Activated CD8-positive, alpha-beta memory T cell treated with anti-CD3 and anti-CD28 coated beads, Interleukin-2, amount 50 U/mL, for 4 hours (primary cell): Measurements from ENCODE around the gene KCP.

ENCODE experiments used
- DNase-seq: peaks from one replicate; pipeline ENCODE4 v3.0.0-alpha.2; 2020

The KCP gene

GRCh38 chr7:128852537-128853254, 57.8 kb downstream of the KCP start:
- DNase-seq, result no peak

GRCh38 chr7:128849804-128850490, 60.6 kb downstream of the KCP start:
- no peak for DNase-seq

DNA sequence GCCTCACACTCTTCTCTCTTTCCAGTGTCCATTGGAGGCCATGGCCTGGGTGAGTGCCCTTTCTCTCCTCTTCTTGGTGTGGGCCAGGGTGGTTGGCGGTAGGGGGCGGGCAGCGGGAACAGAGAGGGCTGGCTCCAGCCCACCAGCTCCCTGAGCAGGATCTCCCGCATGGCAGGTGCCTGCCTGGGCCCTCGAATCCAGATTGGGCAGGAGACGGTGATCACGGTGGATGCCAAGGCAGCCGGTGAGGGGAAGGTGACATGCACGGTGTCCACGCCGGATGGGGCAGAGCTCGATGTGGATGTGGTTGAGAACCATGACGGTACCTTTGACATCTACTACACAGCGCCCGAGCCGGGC, 61.4 kb downstream of the KCP start:
- DNase-seq, result no peak

DNA sequence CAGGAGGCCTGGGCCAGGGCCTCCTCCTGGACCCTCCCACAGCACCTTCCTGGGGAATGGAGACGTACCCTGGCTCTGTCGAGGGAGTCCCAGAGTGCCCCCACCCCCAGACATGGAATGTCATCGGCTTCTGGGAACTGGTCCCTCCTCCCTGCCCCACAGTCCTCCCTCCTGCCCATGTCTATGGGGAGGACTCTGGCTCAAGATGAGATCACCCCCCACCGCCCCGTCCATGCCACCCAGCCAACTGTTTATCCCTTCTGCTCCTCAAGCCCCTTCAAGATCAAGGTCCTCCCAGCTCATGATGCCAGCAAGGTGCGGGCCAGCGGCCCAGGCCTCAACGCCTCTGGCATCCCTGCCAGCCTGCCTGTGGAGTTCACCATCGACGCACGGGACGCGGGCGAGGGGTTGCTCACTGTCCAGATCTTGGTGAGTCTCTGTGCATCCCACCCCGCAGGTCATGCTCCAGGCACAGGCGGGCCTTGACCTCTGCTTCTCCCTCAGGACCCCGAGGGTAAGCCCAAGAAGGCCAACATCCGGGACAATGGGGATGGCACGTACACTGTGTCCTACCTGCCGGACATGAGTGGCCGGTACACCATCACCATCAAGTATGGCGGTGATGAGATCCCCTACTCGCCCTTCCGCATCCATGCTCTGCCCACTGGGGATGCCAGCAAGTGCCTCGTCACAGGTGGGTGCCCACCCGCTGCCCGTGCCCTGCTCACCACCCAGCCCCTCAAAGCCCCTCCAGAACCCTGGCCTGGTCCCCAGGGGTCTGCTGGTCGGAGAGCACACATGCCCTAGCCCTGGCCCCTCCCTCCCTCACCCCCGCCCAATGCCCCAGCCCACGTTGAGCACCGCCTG, 62.0 kb downstream of the KCP start:
- DNase-seq, result no peak

GRCh38 chr7:128847721-128848211, 62.7 kb downstream of the KCP start:
- DNase-seq, result no peak

GRCh38 chr7:128846781-128847444, 63.6 kb downstream of the KCP start:
- no peak for DNase-seq

- no peak for DNase-seq
These were observed 64.5 kb downstream of the KCP start for GRCh38 chr7:128845987-128846386.

- DNase-seq, result no peak
These were observed 65.0 kb downstream of the KCP start for GRCh38 chr7:128845475-128845874.

GRCh38 chr7:128844777-128845311, 65.7 kb downstream of the KCP start:
- no peak for DNase-seq

DNA sequence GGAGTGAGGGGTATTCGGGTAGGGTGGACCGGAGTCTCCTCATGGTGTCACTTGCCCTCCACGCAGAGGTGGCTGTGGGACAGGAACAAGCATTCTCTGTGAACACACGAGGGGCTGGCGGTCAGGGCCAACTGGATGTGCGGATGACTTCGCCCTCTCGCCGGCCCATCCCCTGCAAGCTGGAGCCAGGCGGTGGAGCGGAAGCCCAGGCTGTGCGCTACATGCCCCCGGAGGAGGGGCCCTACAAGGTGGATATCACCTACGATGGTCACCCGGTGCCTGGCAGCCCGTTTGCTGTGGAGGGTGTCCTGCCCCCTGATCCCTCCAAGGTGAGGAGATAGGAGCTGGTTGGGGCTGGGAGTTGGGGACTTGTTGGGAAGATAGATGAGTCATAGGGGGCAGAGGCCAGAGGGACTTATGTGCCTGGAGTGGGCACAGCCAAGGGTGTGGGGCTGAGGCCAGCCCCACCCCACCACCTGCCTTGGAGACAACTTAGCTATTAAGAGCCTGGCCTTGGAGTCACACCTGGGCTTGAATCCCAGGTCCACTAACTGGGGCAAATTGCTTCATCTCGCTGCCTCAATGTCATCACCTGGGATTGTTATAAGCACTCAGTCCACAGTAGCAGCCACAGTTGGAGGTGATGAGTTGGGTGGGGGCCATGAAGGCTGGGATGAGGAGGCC, 66.4 kb downstream of the KCP start:
- no peak for DNase-seq

DNA sequence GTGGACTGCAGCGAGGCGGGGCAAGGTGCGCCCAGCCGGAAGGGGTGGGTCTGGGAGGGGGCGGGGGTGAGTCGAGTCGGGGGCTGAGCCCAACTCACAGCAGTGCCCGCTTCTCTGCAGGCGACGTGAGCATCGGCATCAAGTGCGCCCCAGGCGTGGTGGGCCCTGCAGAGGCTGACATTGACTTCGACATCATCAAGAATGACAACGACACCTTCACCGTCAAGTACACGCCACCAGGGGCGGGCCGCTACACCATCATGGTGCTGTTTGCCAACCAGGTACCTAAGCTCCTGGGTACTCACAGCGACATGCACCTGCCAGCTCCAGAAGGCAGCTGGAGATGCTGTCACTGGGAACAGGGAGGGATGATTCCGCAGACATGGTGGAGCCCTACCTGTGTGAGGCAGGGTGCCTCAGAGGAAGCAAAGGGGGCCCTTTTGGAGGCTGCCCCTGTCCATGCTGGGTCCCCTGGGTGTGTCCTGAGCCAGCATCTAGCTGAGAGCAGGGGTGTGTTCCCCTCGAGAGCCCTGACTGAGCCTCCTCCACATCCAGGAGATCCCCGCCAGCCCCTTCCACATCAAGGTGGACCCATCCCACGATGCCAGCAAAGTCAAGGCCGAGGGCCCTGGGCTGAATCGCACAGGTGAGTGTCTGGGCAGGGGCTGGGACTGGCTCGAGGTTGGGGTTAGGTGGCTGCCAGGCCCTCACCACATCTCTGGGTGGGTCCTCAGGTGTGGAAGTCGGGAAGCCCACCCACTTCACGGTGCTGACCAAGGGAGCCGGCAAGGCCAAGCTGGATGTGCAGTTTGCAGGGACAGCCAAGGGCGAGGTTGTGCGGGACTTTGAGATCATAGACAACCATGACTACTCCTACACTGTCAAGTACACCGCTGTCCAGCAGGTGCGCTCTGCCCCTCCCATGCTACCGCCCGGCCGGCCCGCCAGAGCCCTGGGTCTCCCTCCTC, 67.6 kb downstream of the KCP start:
- DNase-seq, result no peak

- DNase-seq, result peak; percentile 53
These were observed 68.4 kb downstream of the KCP start for GRCh38 chr7:128841921-128842673.

- DNase-seq, result no peak
These were observed 69.3 kb downstream of the KCP start for GRCh38 chr7:128841171-128841690.

DNA sequence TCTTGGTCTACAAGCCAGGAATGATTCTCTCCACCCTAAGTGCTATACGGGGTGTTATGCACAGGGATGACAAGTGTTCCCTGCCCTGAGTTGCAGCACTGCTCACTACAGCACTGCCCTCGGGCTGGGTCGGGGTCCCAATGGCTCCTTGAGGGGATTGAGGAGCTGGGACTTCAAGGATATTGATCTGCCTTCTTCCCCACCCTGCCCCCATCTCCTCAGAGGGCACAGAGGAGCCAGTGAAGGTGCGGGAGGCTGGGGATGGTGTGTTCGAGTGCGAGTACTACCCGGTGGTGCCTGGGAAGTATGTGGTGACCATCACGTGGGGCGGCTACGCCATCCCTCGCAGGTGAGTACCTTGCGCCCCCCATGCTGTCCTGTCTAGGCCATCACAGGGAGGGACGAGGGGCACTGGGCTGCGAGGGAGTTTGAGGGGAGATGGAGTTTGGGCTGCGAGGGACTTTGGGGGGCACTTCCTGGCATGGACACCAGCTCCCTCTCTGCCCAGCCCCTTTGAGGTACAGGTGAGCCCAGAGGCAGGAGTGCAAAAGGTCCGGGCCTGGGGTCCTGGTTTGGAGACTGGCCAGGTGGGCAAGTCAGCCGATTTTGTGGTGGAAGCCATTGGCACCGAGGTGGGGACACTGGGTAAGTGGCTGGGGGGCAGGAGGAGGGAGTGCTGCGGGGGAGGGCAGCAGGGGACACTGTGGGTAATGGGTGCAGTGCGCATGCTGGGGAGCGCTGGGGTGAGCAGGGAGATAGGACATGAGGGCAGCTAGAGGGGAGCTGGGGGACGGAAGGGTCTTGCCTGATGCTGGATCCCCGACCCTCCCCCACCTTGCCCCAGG, 70.0 kb downstream of the KCP start:
- DNase-seq, result no peak

GRCh38 chr7:128839751-128840177, 70.7 kb downstream of the KCP start:
- no peak for DNase-seq

GRCh38 chr7:128838981-128839731, 71.4 kb downstream of the KCP start:
- no peak for DNase-seq

DNA sequence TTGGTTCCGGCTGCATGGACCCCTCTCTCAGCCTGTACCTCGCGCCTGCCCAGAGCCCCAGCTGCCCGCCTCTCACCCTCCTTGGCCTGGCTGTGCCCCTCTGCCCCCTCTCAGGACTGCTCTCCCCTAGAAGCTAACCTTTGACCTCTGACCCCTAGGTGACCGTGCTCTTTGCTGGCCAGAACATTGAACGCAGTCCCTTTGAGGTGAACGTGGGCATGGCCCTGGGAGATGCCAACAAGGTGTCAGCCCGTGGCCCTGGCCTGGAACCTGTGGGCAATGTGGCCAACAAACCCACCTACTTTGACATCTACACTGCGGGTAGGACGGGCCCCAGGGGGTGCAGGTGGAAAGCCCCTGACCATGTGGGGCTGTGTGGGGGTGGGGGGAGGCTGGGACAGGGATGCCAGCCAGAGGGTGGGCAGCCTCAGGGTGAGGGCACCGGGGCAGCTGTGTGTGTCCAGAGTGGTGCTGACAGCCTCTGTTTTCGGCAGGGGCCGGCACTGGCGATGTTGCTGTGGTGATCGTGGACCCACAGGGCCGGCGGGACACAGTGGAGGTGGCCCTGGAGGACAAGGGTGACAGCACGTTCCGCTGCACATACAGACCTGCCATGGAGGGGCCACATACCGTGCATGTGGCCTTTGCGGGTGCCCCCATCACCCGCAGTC, 72.3 kb downstream of the KCP start:
- no peak for DNase-seq
